ENCODE measurements around the gene VWA2.

DNA sequence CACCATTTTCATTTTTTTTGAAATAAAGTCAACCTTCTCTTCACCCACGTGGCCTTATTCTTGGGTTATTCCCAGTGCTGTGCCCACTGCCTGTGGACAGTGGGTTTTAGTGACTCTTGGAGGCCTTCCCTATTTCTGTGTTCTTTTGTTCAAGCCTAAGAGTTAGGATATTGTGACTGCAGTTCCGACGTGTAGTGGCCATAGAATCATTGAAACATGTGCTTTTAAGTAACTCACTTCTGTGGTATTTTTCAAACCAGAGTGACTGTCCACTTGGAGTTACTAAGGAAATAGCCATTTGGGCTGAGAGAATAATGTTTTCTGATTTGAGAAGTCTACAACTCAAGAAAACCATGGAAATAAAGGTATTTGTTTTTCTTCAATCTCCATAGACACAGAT, 36.2 kb upstream of the VWA2 start:
- no peak for TF ChIP-seq SP1 (IDR thresholded peaks at IDR 0.05; ENCODE audit: low read depth)
- TF ChIP-seq, protein P1, sequence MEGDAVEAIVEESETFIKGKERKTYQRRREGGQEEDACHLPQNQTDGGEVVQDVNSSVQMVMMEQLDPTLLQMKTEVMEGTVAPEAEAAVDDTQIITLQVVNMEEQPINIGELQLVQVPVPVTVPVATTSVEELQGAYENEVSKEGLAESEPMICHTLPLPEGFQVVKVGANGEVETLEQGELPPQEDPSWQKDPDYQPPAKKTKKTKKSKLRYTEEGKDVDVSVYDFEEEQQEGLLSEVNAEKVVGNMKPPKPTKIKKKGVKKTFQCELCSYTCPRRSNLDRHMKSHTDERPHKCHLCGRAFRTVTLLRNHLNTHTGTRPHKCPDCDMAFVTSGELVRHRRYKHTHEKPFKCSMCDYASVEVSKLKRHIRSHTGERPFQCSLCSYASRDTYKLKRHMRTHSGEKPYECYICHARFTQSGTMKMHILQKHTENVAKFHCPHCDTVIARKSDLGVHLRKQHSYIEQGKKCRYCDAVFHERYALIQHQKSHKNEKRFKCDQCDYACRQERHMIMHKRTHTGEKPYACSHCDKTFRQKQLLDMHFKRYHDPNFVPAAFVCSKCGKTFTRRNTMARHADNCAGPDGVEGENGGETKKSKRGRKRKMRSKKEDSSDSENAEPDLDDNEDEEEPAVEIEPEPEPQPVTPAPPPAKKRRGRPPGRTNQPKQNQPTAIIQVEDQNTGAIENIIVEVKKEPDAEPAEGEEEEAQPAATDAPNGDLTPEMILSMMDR (IDR thresholded peaks at IDR 0.05 in 2 of 3, conservative IDR thresholded peaks at IDR 0.05 in 1 of 3; ENCODE audit: borderline replicate concordance in 1 of 3, insufficient read depth in 1 of 3, low read depth in 2 of 3, low read length in 2 of 3) = no peak
- TF ChIP-seq SIN3A (IDR thresholded peaks at IDR 0.05; ENCODE audit: low read depth) = no peak
- no peak for TF ChIP-seq ZNF274 (IDR thresholded peaks at IDR 0.05; ENCODE audit: low read depth, low read length)
- no peak for TF ChIP-seq EZH2 (IDR thresholded peaks at IDR 0.05)
- TF ChIP-seq RAD21 (IDR thresholded peaks at IDR 0.05; ENCODE audit: low read depth) = no peak
- TF ChIP-seq YY1 (IDR thresholded peaks at IDR 0.05; ENCODE audit: extremely low read depth, insufficient replicate concordance, low read depth, low read length) = no peak
- TF ChIP-seq FOSL1 (IDR thresholded peaks at IDR 0.05; ENCODE audit: low read depth) = no peak
- TF ChIP-seq, protein P2, sequence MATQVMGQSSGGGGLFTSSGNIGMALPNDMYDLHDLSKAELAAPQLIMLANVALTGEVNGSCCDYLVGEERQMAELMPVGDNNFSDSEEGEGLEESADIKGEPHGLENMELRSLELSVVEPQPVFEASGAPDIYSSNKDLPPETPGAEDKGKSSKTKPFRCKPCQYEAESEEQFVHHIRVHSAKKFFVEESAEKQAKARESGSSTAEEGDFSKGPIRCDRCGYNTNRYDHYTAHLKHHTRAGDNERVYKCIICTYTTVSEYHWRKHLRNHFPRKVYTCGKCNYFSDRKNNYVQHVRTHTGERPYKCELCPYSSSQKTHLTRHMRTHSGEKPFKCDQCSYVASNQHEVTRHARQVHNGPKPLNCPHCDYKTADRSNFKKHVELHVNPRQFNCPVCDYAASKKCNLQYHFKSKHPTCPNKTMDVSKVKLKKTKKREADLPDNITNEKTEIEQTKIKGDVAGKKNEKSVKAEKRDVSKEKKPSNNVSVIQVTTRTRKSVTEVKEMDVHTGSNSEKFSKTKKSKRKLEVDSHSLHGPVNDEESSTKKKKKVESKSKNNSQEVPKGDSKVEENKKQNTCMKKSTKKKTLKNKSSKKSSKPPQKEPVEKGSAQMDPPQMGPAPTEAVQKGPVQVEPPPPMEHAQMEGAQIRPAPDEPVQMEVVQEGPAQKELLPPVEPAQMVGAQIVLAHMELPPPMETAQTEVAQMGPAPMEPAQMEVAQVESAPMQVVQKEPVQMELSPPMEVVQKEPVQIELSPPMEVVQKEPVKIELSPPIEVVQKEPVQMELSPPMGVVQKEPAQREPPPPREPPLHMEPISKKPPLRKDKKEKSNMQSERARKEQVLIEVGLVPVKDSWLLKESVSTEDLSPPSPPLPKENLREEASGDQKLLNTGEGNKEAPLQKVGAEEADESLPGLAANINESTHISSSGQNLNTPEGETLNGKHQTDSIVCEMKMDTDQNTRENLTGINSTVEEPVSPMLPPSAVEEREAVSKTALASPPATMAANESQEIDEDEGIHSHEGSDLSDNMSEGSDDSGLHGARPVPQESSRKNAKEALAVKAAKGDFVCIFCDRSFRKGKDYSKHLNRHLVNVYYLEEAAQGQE (IDR thresholded peaks at IDR 0.05; ENCODE audit: low read depth) = no peak
- TF ChIP-seq POLR2AphosphoS5 (IDR thresholded peaks at IDR 0.05; ENCODE audit: low read depth, low read length) = no peak
- TF ChIP-seq, protein P3, sequence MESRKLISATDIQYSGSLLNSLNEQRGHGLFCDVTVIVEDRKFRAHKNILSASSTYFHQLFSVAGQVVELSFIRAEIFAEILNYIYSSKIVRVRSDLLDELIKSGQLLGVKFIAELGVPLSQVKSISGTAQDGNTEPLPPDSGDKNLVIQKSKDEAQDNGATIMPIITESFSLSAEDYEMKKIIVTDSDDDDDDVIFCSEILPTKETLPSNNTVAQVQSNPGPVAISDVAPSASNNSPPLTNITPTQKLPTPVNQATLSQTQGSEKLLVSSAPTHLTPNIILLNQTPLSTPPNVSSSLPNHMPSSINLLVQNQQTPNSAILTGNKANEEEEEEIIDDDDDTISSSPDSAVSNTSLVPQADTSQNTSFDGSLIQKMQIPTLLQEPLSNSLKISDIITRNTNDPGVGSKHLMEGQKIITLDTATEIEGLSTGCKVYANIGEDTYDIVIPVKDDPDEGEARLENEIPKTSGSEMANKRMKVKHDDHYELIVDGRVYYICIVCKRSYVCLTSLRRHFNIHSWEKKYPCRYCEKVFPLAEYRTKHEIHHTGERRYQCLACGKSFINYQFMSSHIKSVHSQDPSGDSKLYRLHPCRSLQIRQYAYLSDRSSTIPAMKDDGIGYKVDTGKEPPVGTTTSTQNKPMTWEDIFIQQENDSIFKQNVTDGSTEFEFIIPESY (IDR thresholded peaks at IDR 0.05; ENCODE audit: extremely low read depth, insufficient replicate concordance, low read length) = no peak

Data from HCT116 (cell line).